TTC549 (cell line): ENCODE measurements around the gene SCYGR6.
"Not testable (repeated sequence)": the region's sequence is repeated elsewhere in the genome, so short reads cannot be mapped to it uniquely, and the experiment has no call there.

Experiments used
- FAIRE-seq: peaks from 2 replicates; lab custom pipeline; 2012; peaks lifted over from hg19 to GRCh38; lab: Jason Lieb, UNC

The SCYGR6 gene, protein sequence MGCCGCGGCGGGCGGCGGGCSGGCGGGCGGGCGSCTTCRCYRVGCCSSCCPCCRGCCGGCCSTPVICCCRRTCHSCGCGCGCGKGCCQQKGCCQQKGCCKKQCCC

DNA sequence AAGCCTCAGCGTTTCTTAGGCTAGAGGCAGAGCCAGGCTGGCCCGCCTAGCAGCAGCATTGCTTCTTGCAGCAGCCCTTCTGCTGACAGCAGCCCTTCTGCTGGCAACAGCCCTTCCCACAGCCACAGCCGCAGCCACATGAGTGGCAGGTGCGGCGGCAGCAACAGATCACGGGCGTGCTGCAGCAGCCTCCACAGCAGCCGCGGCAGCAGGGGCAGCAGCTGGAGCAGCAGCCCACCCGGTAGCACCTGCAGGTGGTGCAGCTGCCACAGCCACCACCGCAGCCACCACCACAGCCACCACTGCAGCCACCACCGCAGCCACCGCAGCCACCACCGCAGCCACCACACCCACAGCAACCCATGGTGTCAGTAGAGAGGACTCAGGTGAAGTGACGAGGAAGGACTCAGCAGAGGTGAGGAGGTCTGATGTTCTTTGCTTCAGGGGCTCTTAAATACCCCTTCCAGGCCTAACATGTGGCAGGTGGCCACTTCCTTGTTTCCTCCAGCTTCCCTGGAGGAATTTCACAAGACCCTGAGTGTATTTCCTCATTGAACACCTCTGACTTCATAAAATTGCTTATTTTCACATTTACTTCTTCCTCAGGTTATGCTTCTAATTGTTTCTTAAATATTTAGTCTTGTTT, at the start of gene SCYGR6:
Gene SCYGR6 (minus strand): TSS at position 364 of the 646 bp plus-strand sequence. CDS start 0 bp downstream, at position 364.
- FAIRE-seq: no peak

DNA sequence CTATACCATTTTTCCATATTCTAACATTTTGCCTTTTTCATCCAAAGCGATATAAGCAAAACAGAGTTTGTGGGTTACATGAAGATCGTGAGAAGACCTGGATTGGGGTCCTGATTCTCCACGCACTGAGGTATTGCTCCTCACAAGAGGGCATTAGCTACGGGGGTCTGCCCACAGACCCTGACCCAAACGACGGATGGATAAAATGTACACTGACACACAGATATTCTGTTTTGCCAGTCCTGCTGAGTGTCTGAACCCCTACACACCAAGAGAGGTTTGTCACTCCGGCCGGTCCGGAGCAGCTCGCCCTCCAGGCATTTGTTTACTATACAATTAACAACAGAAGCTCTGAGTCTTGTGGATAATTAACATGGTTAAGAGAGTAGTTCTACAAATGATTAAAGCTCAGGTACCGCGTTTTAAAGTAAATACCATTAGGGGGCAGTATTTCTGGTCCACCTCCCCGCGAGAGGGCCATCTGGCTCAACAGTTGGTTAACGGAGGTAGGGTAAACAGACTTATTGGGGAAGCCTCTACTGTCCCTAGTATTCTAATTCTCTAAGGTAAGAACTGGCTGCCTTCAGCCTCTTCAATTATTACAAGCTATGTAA, 49.6 kb upstream of the SCYGR6 start:
- no peak for FAIRE-seq

DNA sequence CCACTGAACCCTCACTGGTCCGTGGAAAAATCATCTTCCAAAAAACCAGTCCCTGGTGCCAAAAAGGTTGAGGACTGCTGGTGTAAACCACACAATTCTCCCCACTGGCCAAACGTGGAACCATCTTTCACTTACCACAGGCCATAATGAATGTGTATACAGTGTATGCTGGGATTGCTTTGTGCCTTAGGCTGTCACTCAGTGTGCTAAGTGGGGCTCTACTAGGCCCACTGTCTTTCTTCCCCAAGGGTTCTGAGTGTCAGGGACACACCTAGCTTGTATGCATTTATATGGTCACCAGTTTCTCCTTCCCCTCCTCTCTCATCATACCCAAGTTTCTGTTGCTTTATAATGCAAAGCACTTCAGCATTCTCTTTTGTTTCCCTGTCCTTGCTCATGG, 48.4 kb upstream of the SCYGR6 start:
- FAIRE-seq: no peak

DNA sequence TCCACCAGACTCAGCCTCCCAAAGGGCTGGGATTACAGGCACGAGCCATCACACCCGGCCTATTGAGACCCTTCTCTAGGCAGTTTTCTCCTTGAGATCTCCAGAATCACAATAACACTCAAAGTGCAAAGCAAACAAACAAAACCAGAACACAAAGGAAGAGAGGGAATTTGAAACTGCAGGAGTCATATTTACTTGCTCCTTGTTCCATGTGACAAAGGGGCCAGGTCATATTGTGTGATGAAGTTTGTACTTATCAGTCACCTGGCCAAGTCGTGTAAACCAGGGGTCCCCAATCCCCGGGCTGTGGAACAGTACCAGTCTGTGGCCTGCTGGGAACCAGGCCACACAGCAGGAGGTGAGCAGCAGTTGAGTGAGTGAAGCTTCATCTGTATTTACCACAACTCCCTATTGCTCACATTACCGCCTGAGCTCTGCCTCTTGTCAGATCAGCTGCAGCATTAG, 47.7 kb upstream of the SCYGR6 start:
- FAIRE-seq: no peak

GRCh38 chr2:227767830-227768229, 43.3 kb upstream of the SCYGR6 start:
- FAIRE-seq: no peak

- FAIRE-seq: no peak
Observed at GRCh38 chr2:227766373-227766883, 41.9 kb upstream of the SCYGR6 start.

DNA sequence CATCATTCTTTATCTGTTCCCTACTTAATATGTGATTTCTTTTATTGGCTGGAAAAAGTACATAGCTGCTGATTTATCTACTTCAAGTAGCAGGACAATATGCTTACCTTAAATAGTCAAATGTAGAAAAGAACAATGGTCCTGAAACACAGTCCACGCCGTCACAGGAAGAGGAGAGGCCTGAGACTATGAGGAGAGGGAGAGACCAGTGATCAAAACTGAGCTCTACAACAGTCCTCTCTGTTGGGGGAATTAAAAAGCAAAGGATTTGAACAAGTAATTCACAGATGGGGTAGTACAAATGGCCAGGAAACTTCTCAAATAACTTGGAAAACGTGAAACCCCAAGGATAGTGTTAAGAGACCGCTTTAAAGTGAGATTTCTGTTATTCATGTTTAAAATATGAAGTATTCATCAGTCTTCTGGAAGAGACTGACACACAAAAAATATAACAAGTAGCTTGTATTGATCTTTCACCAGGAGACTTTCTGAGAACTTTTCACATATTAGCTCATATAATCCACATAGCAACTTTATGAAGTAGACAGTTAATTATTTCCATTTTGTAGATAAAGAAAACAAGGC, 41.3 kb upstream of the SCYGR6 start:
- no peak for FAIRE-seq

DNA sequence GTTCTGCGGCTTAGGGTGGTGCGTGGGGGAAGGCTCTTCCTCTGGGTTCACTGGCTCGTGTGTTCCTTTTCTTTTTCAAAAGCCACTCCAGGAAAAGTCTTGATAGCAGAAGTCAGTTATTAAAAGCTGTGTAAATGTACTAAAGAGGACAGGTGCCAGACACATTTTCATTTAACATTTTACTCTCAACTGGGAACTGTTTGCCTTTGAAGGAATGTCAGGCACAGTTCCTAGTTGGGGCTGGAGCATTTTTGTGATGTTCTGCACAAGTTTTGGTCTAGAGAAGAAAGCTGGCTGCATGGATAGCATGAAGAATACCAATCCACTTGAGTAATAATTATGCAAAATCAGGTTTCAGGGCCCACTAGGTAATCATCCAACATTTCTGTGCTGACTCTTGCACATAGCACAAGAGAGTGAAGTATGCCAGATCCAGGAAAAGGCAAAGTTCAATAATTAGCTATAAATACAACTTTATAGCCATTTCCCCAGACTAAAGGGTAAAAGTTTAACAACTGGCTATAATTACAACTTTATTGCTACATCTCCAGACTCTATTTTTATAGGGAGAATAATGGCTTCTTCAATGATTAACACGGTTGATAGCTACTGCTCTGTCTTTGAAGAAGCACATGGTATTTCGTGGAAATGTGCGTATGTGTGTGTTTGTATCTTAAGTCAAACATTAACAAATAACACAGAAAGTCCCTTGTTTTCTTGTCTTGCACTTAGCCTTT, 37.4 kb upstream of the SCYGR6 start:
- no peak for FAIRE-seq

- FAIRE-seq: no peak
Observed at GRCh38 chr2:227759411-227760118, 35.0 kb upstream of the SCYGR6 start.

- not testable (repeated sequence) for FAIRE-seq
Observed at GRCh38 chr2:227756261-227756660, 31.7 kb upstream of the SCYGR6 start.

GRCh38 chr2:227748079-227748478, 23.5 kb upstream of the SCYGR6 start:
- FAIRE-seq: no peak

DNA sequence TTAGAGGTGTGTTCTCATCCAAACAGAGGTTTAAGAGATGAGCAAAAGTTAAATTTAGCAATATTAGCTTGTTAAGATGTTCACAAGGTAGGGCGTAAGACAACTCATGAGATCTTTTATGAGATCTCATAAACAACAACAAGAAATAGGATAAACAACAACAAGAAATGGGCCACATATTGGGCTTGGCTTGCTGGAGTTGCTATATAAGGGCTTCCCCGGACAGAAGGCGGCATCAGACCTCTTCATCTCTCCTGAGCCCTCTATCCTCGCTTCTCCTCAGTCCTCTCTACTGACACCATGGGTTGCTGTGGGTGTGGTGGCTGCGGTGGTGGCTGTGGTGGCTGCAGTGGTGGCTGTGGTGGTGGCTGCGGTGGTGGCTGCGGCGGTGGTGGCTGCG, 21.0 kb upstream of the SCYGR6 start, which contains the start of gene SCYGR8:
Gene SCYGR8 (plus strand): TSS at position 301 of the 400 bp plus-strand sequence. CDS start 0 bp downstream, at position 301.
- FAIRE-seq: no peak

DNA sequence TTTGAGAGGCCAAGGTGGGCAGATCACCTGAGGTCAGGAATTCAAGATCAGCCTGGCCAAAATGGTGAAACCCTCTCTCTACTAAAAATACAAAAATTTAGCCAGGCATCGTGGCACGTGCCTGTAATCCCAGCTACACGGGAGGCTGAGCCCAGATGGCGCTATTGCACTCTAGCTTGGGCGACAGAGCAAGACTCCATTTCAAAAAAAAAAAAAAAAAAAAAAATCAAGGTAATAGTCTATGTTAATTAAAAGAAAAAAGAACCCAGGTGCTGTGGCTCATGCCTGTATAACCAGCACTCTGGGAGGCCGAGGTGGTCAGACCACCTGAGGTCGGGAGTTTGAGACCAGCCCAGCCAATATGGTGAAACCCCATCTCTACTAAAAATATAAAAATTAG, 16.1 kb upstream of the SCYGR6 start:
- not testable (repeated sequence) for FAIRE-seq

- FAIRE-seq: no peak
Observed at GRCh38 chr2:227739351-227739750, 14.8 kb upstream of the SCYGR6 start.

DNA sequence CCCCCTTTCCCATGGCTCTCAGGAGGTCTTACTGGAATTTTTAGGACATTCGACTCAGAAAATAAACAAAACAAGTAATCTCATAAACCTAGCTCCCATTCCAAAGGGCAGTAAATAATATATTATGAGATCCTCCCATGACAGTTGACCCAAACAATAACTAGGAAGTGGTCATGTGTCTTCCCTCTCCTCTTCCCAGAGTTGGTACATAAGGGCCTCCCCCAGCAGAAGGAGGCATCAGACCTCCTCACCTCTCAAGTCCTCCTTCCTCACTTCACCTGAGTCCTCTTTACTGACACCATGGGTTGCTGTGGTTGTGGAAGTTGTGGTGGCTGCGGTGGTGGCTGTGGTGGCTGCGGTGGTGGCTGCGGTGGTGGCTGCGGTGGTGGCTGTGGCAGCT, 3.5 kb upstream of the SCYGR6 start, which contains the start of gene SCYGR7:
Gene SCYGR7 (plus strand): TSS at position 301 of the 400 bp plus-strand sequence. CDS start 0 bp downstream, at position 301.
- FAIRE-seq: no peak

DNA sequence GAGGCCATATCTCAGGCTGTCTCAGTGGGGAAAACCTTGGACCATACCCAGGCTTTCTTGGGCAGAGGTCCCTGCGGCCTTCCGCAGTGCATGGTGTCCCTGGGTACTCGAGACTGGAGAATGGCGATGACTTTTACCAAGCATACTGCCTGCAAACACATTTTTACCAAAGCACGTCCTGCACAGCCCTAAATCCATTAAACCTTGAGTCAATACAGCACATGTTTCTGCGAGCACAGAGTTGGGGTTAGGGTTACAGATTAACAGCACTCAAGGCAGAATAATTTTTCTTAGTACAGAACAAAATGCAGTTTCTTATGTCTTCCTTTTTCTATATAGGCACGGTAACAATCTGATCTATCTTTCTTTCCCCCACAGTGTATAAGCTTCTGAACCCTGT, 1.7 kb downstream of the SCYGR6 start:
- not testable (repeated sequence) for FAIRE-seq

DNA sequence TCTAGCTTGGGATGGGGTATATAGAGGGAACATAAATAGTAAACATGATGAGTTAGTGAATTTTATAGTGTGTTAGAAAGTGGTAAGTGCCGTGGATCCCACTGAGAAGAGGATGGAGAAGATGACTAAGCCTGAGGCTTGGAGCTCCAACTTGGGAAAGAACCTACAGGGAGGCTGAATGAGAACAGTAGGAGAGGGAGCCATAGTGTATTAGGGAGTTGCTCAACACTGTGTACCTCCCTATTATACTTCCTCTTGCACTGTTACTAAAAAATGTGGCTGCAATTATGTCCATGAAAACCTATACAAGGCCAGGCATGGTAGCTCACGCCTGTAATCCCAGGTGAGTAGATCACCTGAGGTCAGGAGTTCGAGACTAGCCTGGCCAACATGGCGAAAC, 3.9 kb downstream of the SCYGR6 start:
- no peak for FAIRE-seq

DNA sequence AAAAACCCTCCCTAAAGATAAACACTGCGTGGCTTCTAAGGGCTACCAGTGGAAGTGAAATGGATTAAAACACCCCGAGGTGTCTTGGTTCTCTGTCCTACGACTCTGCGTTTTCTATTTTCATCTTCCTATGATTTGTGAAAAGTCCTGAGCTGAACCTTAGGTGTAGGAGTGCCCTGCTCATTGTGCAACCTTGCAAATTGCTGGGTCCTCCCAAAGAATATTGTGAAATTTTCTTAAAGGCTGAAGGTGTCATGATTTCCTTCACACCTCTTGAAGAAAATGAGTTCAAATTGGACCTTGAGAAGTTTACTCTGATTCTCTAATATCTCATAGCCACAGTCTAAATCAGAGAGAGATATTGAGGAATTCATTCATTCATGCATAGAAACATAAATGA, 4.9 kb downstream of the SCYGR6 start:
- no peak for FAIRE-seq

- FAIRE-seq: no peak
Observed at GRCh38 chr2:227717687-227718567, 6.6 kb downstream of the SCYGR6 start, which contains the start of gene SLC19A3. Gene SLC19A3 (minus strand): TSS chr2:227718028. CDS start chr2:227702318, 15,710 bp downstream.

GRCh38 chr2:227716501-227716900, 8.1 kb downstream of the SCYGR6 start:
- FAIRE-seq: no peak
